K562 (cell line): Measurements from ENCODE around the gene C2orf42. TPM values are rescaled to one million over a fixed set of nuclear protein-coding genes. Genes with fewer than 3 reads are reported as not detected.

Experiments
- ATAC-seq: fragments of 200-7000 bp; cut with Tn5 transposase; 3 replicates; pipeline ENCODE4 v1.9.1; 2020; ENCODE audit warnings: moderate library complexity
- BruUV-seq: library from RNA; stranded (reverse); fragments of 400-500 nt; replicated peaks from 2 replicates; lab custom pipeline; 2021; lab: Mats Ljungman, UMichigan
- CTCF ChIA-PET: fragments of 300-600 bp; formaldehyde crosslinking; extraction: SDS; loops from one replicate; lab custom pipeline; 2021; ENCODE audit warnings: low intra/inter-chr PET ratio; lab: Yijun Ruan, JAX
- POLR2A ChIA-PET: fragments of 300-600, 350-650 bp; sonication (Branson Sonifier 250); formaldehyde crosslinking; extraction: SDS; loops from one replicate; lab custom pipeline; 2021; ENCODE audit warnings: antibody characterized with exemption, inconsistent platforms; lab: Yijun Ruan, JAX
- DNase-seq, 4 experiments: peaks; one replicate each; pipeline versions ENCODE4 v3.0.0 to v3.0.0-alpha.2; 2011 to 2018; ENCODE audit warnings: low spot score in 3 of 4, mixed read lengths in 3 of 4; ENCODE audit errors: extremely low read depth in 1 of 4
- FAIRE-seq: peaks from 2 replicates; lab custom pipeline; 2011; peaks lifted over from hg19 to GRCh38; lab: Jason Lieb, UNC
- H2AFZ ChIP-seq: 2 replicates; pipeline ENCODE4 v1.6.0; 2011; ENCODE audit warnings: low read depth, low read length, control low read depth, inconsistent platforms
- H3K27ac ChIP-seq: fragments of 200-600 bp; 3 replicates; pipeline ENCODE4 v1.8.0; 2011; ENCODE audit warnings: low read depth, mild to moderate bottlenecking, control low read depth, inconsistent platforms, low read length, moderate library complexity, mixed read lengths; ENCODE audit errors: extremely low read depth
- H3K27me3 ChIP-seq, 2 experiments: fragments of 300-600 bp in 1 of 2; 2 replicates in 1 of 2; 3 replicates in 1 of 2; pipeline versions ENCODE4 v1.6.0 to v1.8.0; 2011; ENCODE audit warnings: inconsistent platforms in 2 of 2, low read length in 2 of 2, mild to moderate bottlenecking in 1 of 2, mixed read lengths in 1 of 2, moderate library complexity in 1 of 2; ENCODE audit not compliant: control insufficient read depth in 2 of 2, insufficient read depth in 2 of 2
- H3K36me3 ChIP-seq: fragments of 300-600 bp; 3 replicates; pipeline ENCODE4 v1.8.0; 2011; ENCODE audit warnings: mild to moderate bottlenecking, low read length, inconsistent platforms; ENCODE audit not compliant: control insufficient read depth, insufficient read depth
- H3K4me1 ChIP-seq, 2 experiments: fragments of 200-600 bp in 1 of 2; replicated peaks in 1 of 2; 2 replicates in 1 of 2; 3 replicates in 1 of 2; pipeline versions ENCODE4 v1.5.1 to v1.8.0; 2011; ENCODE audit warnings: inconsistent platforms in 2 of 2, low read length in 2 of 2, mild to moderate bottlenecking in 1 of 2, mixed read lengths in 1 of 2, moderate library complexity in 1 of 2; ENCODE audit not compliant: control insufficient read depth in 2 of 2, insufficient read depth in 2 of 2
- H3K4me2 ChIP-seq: 2 replicates; pipeline ENCODE4 v1.6.1; 2011; ENCODE audit warnings: low read length, control low read depth, inconsistent platforms, mixed read lengths; ENCODE audit not compliant: insufficient read depth
- H3K4me3 ChIP-seq: fragments of 200-600 bp; sonication (generic), shearing (Covaris generic); 2 replicates; pipeline ENCODE4 v1.5.1; 2016; ENCODE audit warnings: control low read depth, inconsistent platforms
- H3K79me2 ChIP-seq: fragments of 200-600 bp; 3 replicates; pipeline ENCODE4 v1.8.0; 2011; ENCODE audit warnings: low read length, inconsistent platforms; ENCODE audit not compliant: control insufficient read depth, insufficient read depth
- H3K9ac ChIP-seq, 2 experiments: 2 replicates each; pipeline versions ENCODE4 v1.6.0 to v1.6.1; 2011; ENCODE audit warnings: low read depth in 2 of 2, low read length in 2 of 2, control low read depth in 1 of 2, inconsistent platforms in 1 of 2, mild to moderate bottlenecking in 1 of 2, mixed read lengths in 1 of 2; ENCODE audit not compliant: insufficient read depth in 1 of 2
- H3K9me1 ChIP-seq: one replicate; pipeline ENCODE4 v1.6.0; 2011; ENCODE audit warnings: inconsistent platforms, mild to moderate bottlenecking, low read length, moderate library complexity; ENCODE audit not compliant: control insufficient read depth, insufficient read depth
- H3K9me3 ChIP-seq: replicated peaks from 2 replicates; pipeline ENCODE4 v1.5.1; 2011; ENCODE audit warnings: low read depth, low read length, inconsistent platforms; ENCODE audit not compliant: control insufficient read depth, insufficient read depth
- H4K20me1 ChIP-seq: replicated peaks from 2 replicates; pipeline ENCODE4 v1.6.1; 2011; ENCODE audit warnings: low read length, inconsistent platforms, mixed read lengths; ENCODE audit not compliant: control insufficient read depth, insufficient read depth
- MLLT1 ChIP-seq, 2 experiments: fragments of 450-650 bp; IDR thresholded peaks; 2 replicates each; pipeline ENCODE4 v1.6.1; 2016
- ZNF140 ChIP-seq: fragments of 250-450 bp; sonication (Bioruptor Pico); IDR thresholded peaks from 2 replicates; pipeline ENCODE4 v1.8.0; 2021; ENCODE audit warnings: moderate library complexity, mild to moderate bottlenecking, inconsistent platforms
- WGBS: fragments of 100-300 bp; shearing (Covaris generic); methylation state at CpG from one replicate; pipeline ENCODE4 v1.1.6; 2016; ENCODE audit warnings: low coverage, mixed read lengths; ENCODE audit not compliant: insufficient coverage; ENCODE audit errors: missing lambda C conversion rate; 5-methylcytosine and 5-hydroxymethylcytosine counted together
- in situ Hi-C: fragments of 300-500 bp; cut with MboI; formaldehyde crosslinking; loops from 4 replicates; pipeline ENCODE4 v1.15.0; 2018; ENCODE audit warnings: inconsistent platforms, mixed read lengths
- intact Hi-C: fragments of 100-400 bp; cut with micrococcal nuclease; formaldehyde crosslinking; loops from 2 replicates; pipeline ENCODE4 v1.14.2; 2022
- polyA plus RNA-seq, 8 experiments: library from polyadenylated mRNA; depleted of rRNA in 4 of 8; stranded (reverse) in 5 of 8; unstranded in 3 of 8; fragments of >200 nt; fragmentation: Nextera tagmentation in 2 of 8; fragmentation: Illumina TruSeq in 1 of 8; extraction: Ambion mirVana in 2 of 8; extraction: Trizol in 1 of 8; gene quantifications; 2 replicates each; pipeline versions ENCODE4 v1.2.1 to v1.2.3, GENCODE V29; 2011 to 2014; ENCODE audit warnings: inconsistent platforms in 1 of 8, missing spikeins in 1 of 8
- total RNA-seq, 7 experiments: library from RNA; depleted of rRNA in 6 of 7; stranded (reverse); fragments of >200 nt in 6 of 7; fragmentation: Illumina TruSeq in 2 of 7; extraction: Trizol in 2 of 7; gene quantifications; 2 replicates each; pipeline versions ENCODE4 v1.2.1 to v1.2.3, GENCODE V29; 2011 to 2021; ENCODE audit warnings: low replicate concordance in 1 of 7

The C2orf42 gene
- total and polyA plus RNA-seq, 9 of the 15 experiments (the other 6 are each of a cell fraction or from before 2014, with no cell fraction given): 4.6 to 10.9 (median 7.5) TPM

GRCh38 chr2:70144443-70145143, 46.2 kb downstream of the C2orf42 start:
- no peak for TF ChIP-seq ZNF140
- 0 out of 4 replicates have a peak, but pooled peaks of 1 of the 2 experiments have one; percentile 42 for TF ChIP-seq MLLT1 (IDR thresholded peaks at IDR 0.05)
- H3K9ac ChIP-seq: peak overlapping the region in 1 of 2 experiments; percentile 72; a peak in 2 of 4 replicates
- intact Hi-C loops: loop anchor here (5.0 kb wide), 3 partner anchors 142 to 212 kb away; partner anchors contain the start of gene FAM136A
- no peak overlapping the region for H3K27ac ChIP-seq
- ChIA-PET CTCF (no interaction called here), POLR2A (interaction anchor here (0.6 to 2.7 kb wide), 9 partner anchors 11 to 230 kb away, joined by 3 to 15 read pairs (median 4); partner anchors contain the start of gene MXD1)
- no peaks in the 10 kb centered on the region for H3K36me3 ChIP-seq
- peaks cover 41 to 48% of the 10 kb centered on the region in 2 experiments for H3K4me1 ChIP-seq
- WGBS: 86% methylated on average over 19 of the region's 21 CpGs
- BruUV-seq: no TSS peak
- DNase-seq (peak in 2 of 4 experiments; percentile 8 to 9), FAIRE-seq (no peak), ATAC-seq (no peak)
- H3K4me3 ChIP-seq: no peak overlapping the region
- H3K9me3 ChIP-seq: no peaks in the 10 kb centered on the region
- peak overlapping the region; percentile 9; the same call in 1 of the 2 replicates for H2AFZ ChIP-seq
- H3K79me2 ChIP-seq: peaks cover 17% of the 10 kb centered on the region
- in situ Hi-C loops: loop anchor here (5.0 kb wide), 1 partner anchor 217 kb away; no protein-coding TSS in a partner anchor
- no peaks in the 10 kb centered on the region for H3K9me1 ChIP-seq
- no peaks in the 10 kb centered on the region for H4K20me1 ChIP-seq
- no peak overlapping the region for H3K4me2 ChIP-seq
- H3K27me3 ChIP-seq: no peaks in the 10 kb centered on the region
